ENCODE measurements around the gene PRCP.
"Not testable (repeated sequence)": the region's sequence is repeated elsewhere in the genome, so short reads cannot be mapped to it uniquely, and the experiment has no call there.

The PRCP gene

DNA sequence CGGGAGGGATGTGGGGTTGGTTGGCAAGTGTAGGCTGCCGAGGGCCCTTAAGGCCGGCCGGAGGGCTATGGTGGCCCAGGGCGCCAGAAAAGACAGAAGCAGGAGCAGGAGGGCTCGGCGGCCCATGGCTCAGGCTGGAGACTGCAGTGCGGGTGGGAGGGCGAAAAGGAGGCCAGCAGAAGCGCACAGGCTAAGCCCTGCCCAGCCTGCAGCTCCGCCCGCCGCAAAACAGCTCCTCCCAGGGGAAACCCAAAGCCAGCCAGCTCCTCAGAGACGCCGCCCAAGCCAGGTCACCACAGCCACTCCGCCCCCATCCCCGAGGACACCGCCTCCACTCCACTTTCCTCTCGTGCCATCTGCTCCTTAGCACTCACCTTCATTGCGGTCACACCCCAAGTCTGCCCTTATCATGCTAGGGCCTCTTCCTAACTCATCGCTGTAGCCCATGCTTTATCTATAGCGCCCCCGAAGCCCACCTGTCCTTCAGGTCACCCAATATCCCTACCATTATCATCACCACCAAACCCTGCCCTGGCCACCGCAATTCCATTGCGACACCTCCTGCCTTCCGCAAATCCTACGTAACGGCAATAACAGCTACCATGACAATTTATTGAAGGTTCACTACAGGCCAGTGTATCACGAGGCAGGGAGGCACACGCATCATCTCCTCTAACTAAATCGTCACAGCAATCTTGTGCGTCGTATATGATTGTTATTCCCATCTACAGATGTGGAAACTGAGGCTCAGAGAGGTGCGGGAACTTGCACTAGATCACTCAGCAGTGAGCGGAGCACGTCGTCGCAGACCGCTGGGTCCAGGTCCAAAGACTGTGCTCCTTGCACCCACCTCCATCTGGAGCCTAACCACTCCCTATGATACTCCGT lies at the start of gene PRCP:
TSS of gene PRCP (minus strand) at position 154 of the 888 bp plus-strand sequence. CDS start at position 126, 28 bp downstream.
- H3K4me3 ChIP-seq, result peak within 1 kb of the TSS; percentile 55 to 72 (median 70)
- peak within 1 kb of the TSS; percentile 75 to 95 (median 87) for H3K27ac ChIP-seq

DNA sequence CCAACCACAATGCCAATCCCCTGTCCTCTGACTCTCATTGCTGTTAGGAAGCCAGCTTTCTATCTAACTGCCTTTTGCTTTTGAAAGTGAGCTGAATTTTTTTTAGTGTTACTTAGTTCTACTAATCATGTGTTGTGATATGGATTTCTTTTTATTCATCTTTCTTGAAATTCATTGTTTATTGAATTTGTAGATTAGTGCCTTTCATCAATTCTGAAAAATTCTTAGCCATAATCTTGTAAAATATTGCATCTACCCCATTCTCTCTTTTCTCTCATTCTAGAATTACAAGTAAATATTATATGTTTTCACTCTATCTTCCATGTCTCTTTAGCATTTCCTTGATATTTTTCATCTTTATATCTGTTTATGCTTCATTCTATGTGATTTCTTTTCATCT lies 49.1 kb upstream of the PRCP start:
- no peak overlapping the region for H3K27ac ChIP-seq
- no peak overlapping the region for H3K4me3 ChIP-seq

DNA sequence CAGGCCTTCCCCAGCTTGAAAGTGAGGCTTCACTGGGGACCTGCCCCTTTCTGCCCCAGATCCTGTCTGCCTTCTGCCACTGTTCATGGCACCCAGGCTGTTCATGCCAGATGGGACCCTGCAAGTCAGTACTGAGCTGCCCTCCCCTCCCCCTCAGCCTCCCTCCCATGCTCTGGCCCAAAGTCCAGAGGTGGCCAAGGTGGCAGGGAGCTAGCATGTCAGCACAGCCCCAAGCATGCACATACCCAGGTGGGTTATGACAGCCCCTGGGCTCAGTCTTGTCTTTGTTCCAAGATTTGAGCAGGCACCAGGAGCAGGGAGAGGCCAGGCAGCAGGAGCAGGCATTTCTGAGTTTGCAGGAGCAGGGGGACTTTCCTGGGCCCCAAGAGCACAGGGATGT lies 45.5 kb upstream of the PRCP start:
- no peak overlapping the region for H3K27ac ChIP-seq
- H3K4me3 ChIP-seq, result no peak overlapping the region

DNA sequence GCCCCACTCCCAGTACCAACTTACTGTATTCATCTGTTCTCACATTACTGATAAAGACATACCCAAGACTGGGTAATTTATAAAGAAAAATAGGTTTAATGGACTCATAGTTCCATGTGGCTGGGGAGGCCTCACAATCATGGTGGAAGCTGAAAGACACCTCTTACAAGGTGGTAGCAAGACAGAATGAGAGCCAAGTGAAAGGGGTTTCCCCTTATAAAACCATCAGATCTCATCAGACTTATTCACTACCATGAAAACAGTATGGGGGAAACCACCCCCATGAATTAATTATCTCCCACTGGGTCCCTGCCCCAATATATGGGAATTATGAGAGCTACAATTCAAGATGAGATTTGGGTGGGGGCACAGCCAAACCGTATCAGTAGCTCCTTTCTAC lies 44.8 kb upstream of the PRCP start:
- not testable (repeated sequence) for H3K4me3 ChIP-seq, H3K27ac ChIP-seq

DNA sequence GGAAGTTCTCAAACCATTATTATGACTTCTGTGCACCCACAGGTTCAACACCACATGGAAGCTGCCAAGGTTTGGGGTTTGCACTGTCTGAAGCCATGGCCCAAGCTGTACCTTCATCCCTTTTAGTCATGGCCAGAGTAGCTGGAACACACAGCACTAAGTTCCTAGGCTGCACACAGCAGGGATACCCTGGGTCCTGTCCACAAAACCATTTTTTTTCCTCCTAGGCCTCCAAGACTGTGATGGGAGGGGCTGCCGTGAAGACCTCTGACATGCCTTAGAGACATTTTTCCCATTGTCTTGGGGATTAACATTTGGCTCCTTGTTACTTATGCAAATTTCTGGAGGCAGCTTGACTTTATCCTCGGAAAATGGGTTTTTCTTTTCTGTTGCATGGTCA lies 44.0 kb upstream of the PRCP start:
- Histone ChIP-seq H3K4me3 (no peak overlapping the region), H3K27ac (no peak overlapping the region)

DNA sequence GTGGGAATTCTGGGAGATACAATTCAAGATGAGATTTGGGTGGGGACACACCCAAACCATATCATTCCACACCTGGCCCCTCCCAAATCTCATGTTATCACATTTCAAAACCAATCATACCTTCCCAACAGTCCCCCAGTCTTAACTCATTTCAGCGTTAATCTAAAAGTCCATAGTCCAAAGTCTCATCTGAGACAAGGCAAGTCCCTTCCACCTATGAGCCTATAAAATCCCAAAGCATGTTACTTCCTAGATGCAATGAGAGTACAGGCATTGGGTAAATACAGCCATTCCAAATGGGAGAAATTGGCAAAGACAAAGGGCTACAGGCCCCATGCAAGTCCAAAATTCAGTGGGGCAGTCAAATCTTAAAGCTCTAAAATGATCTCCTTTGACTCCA lies 43.2 kb upstream of the PRCP start:
- H3K27ac ChIP-seq, H3K4me3 ChIP-seq: not testable (repeated sequence)

DNA sequence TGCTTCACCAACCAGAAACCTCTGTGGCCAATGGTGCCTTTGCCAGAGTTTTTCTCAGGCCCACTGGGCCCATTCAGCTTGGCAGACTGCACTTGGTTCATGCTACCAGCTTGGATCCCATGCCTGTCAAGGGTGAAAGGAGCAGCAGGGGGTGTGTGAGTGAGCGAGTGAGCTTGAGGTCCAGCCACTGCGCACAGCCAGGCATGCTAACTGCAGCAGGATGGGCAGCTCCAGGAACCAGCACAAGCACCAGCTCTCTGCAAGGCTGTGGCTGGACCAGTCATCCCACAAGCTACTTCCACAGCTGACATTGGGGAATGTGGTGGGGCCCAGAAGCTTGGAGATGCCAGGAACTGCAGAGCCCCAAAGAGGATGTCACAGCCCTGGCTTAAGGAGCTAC lies 42.1 kb upstream of the PRCP start:
- no peak overlapping the region for H3K27ac ChIP-seq
- no peak overlapping the region for H3K4me3 ChIP-seq

DNA sequence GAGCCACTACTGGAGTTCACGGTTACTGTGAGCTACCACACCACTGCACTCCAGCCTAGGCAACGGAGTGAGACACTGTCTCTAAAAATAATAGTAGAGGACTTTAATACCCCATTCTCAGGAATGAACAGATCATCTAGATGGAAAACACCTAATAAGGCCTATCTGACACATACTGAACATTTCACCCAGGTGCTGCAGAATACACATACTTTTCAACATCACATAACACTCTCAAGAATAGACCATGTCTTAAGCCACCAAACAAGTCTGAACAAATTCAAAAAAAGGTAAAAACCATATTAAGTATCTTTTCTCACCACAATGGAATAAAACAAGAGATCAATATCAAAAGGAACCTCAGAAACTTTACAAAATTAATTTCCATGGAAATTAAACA lies 39.2 kb upstream of the PRCP start:
- no peak overlapping the region for H3K27ac ChIP-seq
- no peak overlapping the region for H3K4me3 ChIP-seq

DNA sequence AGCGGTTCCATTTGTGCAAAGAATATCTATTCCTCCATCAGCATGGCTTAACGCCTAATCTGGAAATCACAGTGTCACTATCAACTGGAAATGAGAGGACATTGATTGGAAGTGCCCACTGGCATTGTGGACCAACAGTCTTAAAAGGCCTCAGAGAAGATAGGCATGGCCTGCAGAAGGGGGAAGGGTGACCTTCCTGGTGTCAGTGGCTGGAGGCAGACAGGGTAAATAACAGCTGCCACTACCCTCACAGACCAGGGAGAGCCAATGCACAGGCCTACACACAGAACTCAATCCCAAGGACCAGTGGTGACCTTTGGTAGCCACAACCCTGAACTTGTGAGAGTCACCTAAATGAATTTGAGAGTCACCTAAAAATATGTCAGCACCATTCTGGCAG lies 37.3 kb upstream of the PRCP start:
- Histone ChIP-seq H3K4me3 (no peak overlapping the region), H3K27ac (no peak overlapping the region)

DNA sequence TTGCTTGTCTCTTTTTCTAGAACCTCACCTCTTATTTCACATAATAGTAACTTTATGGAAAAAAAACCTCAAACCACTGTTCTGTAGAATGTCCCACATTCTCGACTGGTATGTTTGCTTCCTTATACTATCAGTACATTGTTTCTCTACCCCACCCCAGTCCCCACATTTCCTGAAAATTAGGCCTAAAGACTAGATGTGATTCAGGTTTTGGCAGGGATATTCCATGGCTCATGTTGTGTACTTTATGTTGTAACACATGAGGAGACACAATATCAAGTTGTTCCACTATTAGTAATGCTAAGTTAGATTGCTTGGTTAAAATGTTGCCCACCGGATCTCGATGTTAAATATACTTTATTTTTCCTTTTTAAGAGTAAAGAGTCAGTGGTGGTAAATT lies 36.0 kb upstream of the PRCP start:
- H3K27ac ChIP-seq, result no peak overlapping the region

DNA sequence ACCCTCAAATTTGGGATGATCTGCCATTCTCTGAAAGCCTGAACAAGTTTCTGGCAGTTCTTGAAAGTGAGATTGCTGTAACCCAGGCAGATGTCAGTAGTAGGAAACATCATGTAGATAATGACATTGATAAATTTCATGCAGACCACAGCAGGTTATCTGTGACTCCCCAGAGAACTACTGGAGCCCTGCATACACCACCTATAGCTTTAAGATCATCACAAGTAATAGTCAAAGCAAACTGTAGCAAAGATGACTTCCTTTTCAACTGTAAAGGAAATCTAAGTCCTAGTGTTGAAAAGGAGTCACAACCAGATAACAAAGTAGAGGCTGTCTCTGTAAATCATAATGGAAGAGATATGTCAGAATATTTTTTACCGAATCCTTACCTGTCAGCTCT lies 32.3 kb upstream of the PRCP start:
- H3K4me3 ChIP-seq, result no peak overlapping the region

More for the DNA sequence above, 36.0 kb upstream of the PRCP start:
- no peak overlapping the region for H3K4me3 ChIP-seq

DNA sequence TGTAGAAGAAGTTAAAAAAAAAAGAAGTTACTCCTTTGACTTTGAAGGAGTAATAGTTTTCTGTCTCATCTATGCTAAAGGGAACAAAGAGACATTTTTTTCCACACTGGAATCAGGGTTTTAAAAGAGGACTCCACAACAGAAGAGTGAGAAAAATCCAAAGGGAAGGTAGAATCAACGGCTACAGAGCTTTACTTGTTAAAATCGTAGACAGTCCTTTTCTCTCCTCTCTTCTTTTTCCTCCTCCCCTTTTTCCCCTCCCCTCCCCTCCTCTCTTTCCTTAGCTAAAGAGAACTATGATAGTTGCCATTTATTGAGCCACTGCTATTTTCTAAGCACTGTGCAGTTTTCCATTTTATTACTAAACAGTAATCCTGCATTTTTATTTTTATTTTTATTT lies 30.5 kb upstream of the PRCP start:
- Histone ChIP-seq H3K27ac (no peak overlapping the region), H3K4me3 (no peak overlapping the region)

More for the DNA sequence above, 32.3 kb upstream of the PRCP start:
- H3K27ac ChIP-seq, result no peak overlapping the region

DNA sequence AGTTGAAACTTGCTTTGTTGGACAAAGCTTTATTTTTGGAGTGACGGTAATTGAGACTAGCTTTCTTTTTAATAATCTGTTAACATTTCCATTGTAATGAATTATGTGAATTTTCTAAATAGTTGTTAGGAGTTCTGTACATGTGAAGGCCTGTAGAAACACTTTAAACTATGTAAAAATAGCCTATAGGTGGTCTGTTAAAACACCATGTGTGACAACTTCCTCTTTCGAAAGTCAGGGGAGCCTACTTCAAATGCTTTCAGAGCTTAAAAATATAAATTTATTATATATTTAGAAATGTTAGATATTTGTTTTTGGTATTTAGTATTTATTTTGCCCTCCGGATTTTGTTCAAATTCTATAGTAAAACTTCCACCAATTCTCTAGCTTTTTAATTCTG lies 30.0 kb upstream of the PRCP start:
- no peak overlapping the region for H3K27ac ChIP-seq
- H3K4me3 ChIP-seq, result no peak overlapping the region

DNA sequence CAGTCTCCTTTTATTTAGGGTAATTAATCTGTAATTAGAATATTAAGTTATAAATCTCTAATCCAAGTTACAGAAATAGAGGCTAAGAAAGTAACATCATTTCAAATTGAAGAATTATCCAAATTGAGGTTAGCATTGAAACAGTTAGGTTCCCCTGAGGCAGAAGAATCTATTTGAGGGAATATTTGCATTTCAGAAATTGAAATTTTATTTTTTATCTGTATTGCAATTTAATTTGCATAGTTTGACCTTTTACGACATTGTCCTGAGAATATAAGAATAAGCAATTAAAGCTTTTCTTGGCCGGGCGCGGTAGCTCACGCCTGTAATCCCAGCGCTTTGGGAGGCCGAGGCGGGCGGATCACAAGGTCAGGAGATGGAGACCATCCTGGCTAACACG lies 28.9 kb upstream of the PRCP start:
- no peak overlapping the region for H3K4me3 ChIP-seq
- no peak overlapping the region for H3K27ac ChIP-seq

DNA sequence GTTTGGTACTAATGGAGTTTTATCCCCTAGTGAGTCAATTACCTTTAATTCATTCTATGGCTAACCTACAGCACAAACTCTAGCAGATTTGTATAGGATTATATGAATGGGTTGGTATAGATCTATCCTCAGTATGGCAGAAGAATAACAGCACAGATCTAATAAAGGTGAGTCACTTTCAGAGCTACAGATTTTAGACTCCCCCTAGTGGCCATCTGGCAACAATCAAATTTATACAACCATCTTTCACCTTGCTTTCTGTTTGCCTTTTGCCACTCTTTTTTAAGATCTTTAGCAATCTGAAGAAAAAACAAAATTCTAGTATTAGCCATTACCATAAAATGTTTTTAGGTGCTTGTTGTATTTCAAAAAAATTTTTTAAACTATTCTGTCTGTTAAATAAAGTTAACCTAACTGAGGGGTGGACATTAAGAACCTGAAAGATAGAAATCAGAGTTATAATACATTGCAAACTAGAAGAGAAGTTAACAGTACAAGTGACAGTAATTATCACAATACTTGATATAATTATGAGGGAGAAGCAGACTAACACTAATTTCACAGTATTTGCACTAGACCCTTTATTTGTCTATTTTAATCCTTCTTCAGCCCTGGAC lies 27.1 kb upstream of the PRCP start:
- H3K27ac ChIP-seq, result no peak overlapping the region
- H3K4me3 ChIP-seq, result no peak overlapping the region

DNA sequence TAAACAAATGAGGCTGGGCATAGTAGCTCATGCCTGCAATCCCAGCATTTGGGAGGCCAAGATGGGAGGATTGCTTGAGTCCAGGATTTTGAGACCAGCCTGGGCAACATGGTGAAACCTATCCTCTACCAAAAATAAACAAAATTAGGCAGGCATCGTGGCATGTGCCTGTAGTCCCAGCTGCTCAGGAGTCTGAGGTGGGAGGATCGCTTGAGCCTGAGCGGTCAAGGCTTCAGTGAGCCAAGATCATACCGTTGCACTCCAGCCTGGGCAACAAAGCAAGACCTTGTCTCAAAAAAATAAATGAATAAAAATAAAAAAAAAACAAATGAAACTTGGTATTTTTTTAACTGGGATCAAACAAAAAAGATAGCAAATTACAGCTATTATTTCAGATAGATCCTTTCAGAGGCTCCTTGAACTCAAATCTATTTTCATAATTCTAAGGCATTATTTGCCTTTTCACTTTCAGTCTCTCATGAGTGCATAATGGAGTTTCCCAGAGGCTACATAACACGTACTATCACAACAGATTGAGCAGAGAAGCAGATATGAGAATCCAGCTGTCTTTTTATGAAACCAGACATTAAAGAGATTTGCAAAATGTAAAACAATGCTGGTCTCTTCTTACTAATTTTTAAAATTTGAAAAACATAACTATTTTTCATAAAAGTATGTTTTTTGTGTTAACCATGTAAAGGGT lies 24.4 kb upstream of the PRCP start:
- Histone ChIP-seq H3K4me3 (no peak overlapping the region), H3K27ac (no peak overlapping the region)

DNA sequence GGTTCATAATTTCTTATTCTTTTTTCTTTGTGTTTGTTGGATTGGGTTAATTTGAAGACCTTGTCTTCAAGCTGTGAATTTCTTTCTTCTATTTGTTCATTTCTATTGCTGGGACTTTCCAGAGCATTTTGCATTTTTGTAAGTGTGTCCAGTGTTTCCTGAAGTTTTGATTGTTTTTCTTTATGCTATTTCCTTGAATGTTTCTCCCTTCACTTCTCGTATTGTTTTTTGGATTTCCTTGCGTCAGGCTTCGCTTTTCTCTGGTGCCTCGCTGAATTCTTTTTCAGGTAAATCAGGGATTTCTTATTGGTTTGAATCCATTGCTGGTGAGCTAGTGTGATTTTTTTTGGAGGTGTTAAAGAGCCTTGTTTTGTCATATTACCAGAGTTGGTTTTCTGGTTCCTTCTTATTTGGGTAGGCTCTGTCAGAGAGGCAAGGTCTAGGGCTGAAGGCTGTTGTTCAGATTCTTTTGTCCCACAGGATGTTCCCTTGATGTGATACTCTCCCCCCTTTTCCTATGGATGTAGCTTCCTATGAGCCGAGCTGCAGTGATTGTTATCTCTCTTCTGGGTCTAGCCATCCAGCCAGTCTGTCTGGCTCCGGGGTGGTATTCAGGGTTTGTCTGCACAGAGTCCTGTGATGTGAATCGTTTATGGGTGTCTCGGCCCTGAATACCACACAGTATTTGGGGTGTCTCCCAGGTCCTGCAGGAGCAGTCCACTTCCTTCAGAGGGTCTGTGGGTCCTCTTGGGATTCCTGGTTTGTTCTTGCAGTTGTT lies 22.4 kb upstream of the PRCP start:
- H3K27ac ChIP-seq, result peak overlapping the region in 3 of 21 experiments; percentile 1 to 40 (median 20)
- not testable (repeated sequence) for H3K4me3 ChIP-seq

DNA sequence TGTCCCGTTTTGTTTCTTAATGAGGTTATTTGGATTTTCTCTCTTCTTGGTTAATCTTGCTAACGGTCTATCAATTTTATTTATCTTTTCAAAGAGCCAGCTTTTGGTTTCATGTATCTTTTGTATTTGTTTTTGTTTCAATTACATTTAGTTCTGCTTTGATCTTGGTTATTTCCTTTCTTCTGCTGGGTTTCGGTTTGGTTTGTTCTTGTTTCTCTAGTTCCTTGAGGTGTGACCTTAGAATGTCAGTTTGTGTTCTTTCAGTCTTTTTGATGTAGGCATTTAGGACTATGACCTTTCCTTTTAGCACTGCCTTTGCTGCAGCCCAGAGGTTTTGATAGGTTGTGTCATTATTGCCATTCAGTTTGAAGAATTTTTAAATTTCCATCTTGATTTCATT lies 20.0 kb upstream of the PRCP start:
- H3K4me3 ChIP-seq, result not testable (repeated sequence)
- H3K27ac ChIP-seq, result peak overlapping the region in 7 of 21 experiments; percentile 19 to 80 (median 49)

DNA sequence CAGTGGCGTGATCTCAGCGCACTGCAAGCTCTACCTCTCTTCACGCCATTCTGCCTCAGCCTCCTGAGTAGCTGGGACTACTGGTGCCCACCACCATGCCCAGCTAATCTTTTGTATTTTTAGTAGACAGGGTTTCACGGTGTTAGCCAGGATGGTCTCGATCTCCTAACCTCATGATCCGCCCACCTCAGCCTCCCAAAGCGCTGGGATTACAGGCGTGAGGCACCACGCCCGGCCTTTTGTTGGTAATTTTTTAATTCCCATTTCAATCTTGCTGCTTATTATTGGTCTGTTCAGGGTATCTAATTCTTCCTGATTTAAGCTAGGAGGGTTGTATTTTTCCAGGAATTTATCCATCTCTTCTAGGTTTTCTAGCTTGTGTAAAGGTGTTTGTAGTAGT lies 19.6 kb upstream of the PRCP start:
- peak overlapping the region in 8 of 21 experiments; percentile 0 to 80 (median 48) for H3K27ac ChIP-seq
- not testable (repeated sequence) for H3K4me3 ChIP-seq
